ENCODE data around the gene RAB35.
A peak's percentile ranks its signal among the peaks of the same experiment; 100 is the strongest.

RAB35 gene

GRCh38 chr12:120116441-120116791 lies at the start of gene RAB35:
RAB35 (minus strand) TSS chr12:120116753; CDS start chr12:120116650, 103 bp downstream.
- TF ChIP-seq EZH2phosphoT487 (conservative IDR thresholded peaks at IDR 0.05; ENCODE audit: low read length) (no peak), CTCF (IDR thresholded peaks at IDR 0.05; ENCODE audit: insufficient read depth, low read length, poor library complexity, severe bottlenecking) (no peak)
- Histone ChIP-seq H3K27ac (ENCODE audit: low read depth, low read length) (peak within 1 kb of the TSS; percentile 78), H3K27me3 (ENCODE audit: low read length) (no peaks in the 10 kb centered on the region)

GRCh38 chr12:120164293-120164692 lies 47.7 kb upstream of the RAB35 start:
- Histone ChIP-seq H3K9ac (ENCODE audit: low read length) (no peak overlapping the region), H3K9me2 (replicated peaks; ENCODE audit: insufficient read depth, low read length) (no peaks in the 10 kb centered on the region), H3K36me3 (ENCODE audit: low read length) (peaks cover 9% of the 10 kb centered on the region; the same call in 1 of the 2 replicates), H3K27me3 (ENCODE audit: low read length) (no peaks in the 10 kb centered on the region), H3K4me2 (ENCODE audit: low read depth, low read length, poor library complexity, severe bottlenecking) (no peak overlapping the region), H3K79me2 (ENCODE audit: insufficient read depth, low read length) (no peaks in the 10 kb centered on the region), H3K9me3 (ENCODE audit: insufficient read depth, low read length) (no peaks in the 10 kb centered on the region), H4K20me1 (ENCODE audit: low read depth, low read length) (no peaks in the 10 kb centered on the region), H3K27ac (ENCODE audit: low read depth, low read length) (peak overlapping the region; percentile 94), H3F3A (ENCODE audit: insufficient read depth) (peaks cover 31% of the 10 kb centered on the region), H3K4me3 (ENCODE audit: insufficient read depth, low read length, poor library complexity, severe bottlenecking) (no peak overlapping the region), H2AFZ (ENCODE audit: low read depth, low read length, severe bottlenecking) (no peak overlapping the region)
- TF ChIP-seq EZH2phosphoT487 (conservative IDR thresholded peaks at IDR 0.05; ENCODE audit: low read length): no peak
- no peak for TF ChIP-seq CTCF (IDR thresholded peaks at IDR 0.05; ENCODE audit: insufficient read depth, low read length, poor library complexity, severe bottlenecking)

More at GRCh38 chr12:120116441-120116791, at the start of gene RAB35:
- Histone ChIP-seq H3K9me3 (ENCODE audit: insufficient read depth, low read length) (no peaks in the 10 kb centered on the region), H3K9me2 (replicated peaks; ENCODE audit: insufficient read depth, low read length) (no peaks in the 10 kb centered on the region), H3K4me3 (ENCODE audit: insufficient read depth, low read length, poor library complexity, severe bottlenecking) (peak within 1 kb of the TSS; percentile 78), H3F3A (ENCODE audit: insufficient read depth) (peaks cover 23% of the 10 kb centered on the region), H3K4me2 (ENCODE audit: low read depth, low read length, poor library complexity, severe bottlenecking) (peak within 1 kb of the TSS; percentile 86), H3K36me3 (ENCODE audit: low read length) (peaks cover 3% of the 10 kb centered on the region; the same call in 1 of the 2 replicates), H2AFZ (ENCODE audit: low read depth, low read length, severe bottlenecking) (peak within 1 kb of the TSS; percentile 58), H3K9ac (ENCODE audit: low read length) (peak within 1 kb of the TSS; percentile 86), H4K20me1 (ENCODE audit: low read depth, low read length) (no peaks in the 10 kb centered on the region; the same call in 1 of the 2 replicates), H3K79me2 (ENCODE audit: insufficient read depth, low read length) (peaks cover 66% of the 10 kb centered on the region)

GRCh38 chr12:120162763-120163162 lies 46.2 kb upstream of the RAB35 start:
- peaks cover 6% of the 10 kb centered on the region; the same call in 1 of the 2 replicates for H3K36me3 ChIP-seq (ENCODE audit: low read length)

More at GRCh38 chr12:120162763-120163162, 46.2 kb upstream of the RAB35 start:
- Histone ChIP-seq H3F3A (ENCODE audit: insufficient read depth) (peaks cover 26% of the 10 kb centered on the region), H3K4me3 (ENCODE audit: insufficient read depth, low read length, poor library complexity, severe bottlenecking) (no peak overlapping the region), H3K27ac (ENCODE audit: low read depth, low read length) (no peak overlapping the region), H3K4me2 (ENCODE audit: low read depth, low read length, poor library complexity, severe bottlenecking) (no peak overlapping the region), H4K20me1 (ENCODE audit: low read depth, low read length) (no peaks in the 10 kb centered on the region), H3K9me2 (replicated peaks; ENCODE audit: insufficient read depth, low read length) (no peaks in the 10 kb centered on the region), H3K79me2 (ENCODE audit: insufficient read depth, low read length) (no peaks in the 10 kb centered on the region), H2AFZ (ENCODE audit: low read depth, low read length, severe bottlenecking) (no peak overlapping the region), H3K9ac (ENCODE audit: low read length) (no peak overlapping the region), H3K27me3 (ENCODE audit: low read length) (no peaks in the 10 kb centered on the region), H3K9me3 (ENCODE audit: insufficient read depth, low read length) (no peaks in the 10 kb centered on the region)
- TF ChIP-seq CTCF (IDR thresholded peaks at IDR 0.05; ENCODE audit: insufficient read depth, low read length, poor library complexity, severe bottlenecking) (no peak), EZH2phosphoT487 (conservative IDR thresholded peaks at IDR 0.05; ENCODE audit: low read length) (no peak)
